Neutrophil (primary cell): ENCODE results near the gene DDN.

Experiments used
- H3K27ac ChIP-seq: fragments of 200-600 bp; sonication (generic); 2 replicates; pipeline ENCODE4 v1.5.1; 2016; ENCODE audit warnings: mild to moderate bottlenecking, moderate library complexity
- H3K27me3 ChIP-seq: fragments of 200-600 bp; sonication (generic); 2 replicates; pipeline ENCODE4 v1.6.0; 2016; ENCODE audit warnings: mild to moderate bottlenecking
- H3K36me3 ChIP-seq: fragments of 200-600 bp; sonication (generic); 2 replicates; pipeline ENCODE4 v1.5.1; 2017
- H3K4me1 ChIP-seq, 2 experiments: fragments of 200-600 bp in 1 of 2; sonication (generic) in 1 of 2; 1 replicate in 1 of 2; 2 replicates in 1 of 2; pipeline versions ENCODE4 v1.5.1 to v1.6.1; 2013 to 2016; ENCODE audit warnings: low read depth in 1 of 2, low read length in 1 of 2, mild to moderate bottlenecking in 1 of 2, moderate library complexity in 1 of 2; ENCODE audit not compliant: control insufficient read depth in 1 of 2, insufficient read depth in 1 of 2
- H3K4me3 ChIP-seq, 2 experiments: fragments of 200-600 bp in 1 of 2; sonication (generic) in 1 of 2; 1 replicate in 1 of 2; 2 replicates in 1 of 2; pipeline ENCODE4 v1.5.1; 2013 to 2016; ENCODE audit warnings: low read depth in 1 of 2, low read length in 1 of 2, mild to moderate bottlenecking in 1 of 2, moderate library complexity in 1 of 2
- H3K9me3 ChIP-seq: fragments of 200-600 bp; sonication (generic); 2 replicates; pipeline ENCODE4 v1.5.1; 2016
- CTCF ChIP-seq: fragments of 200-600 bp; sonication (generic); IDR thresholded peaks from 2 replicates; pipeline ENCODE4 v1.5.1; 2016; ENCODE audit warnings: antibody characterized with exemption

DDN gene

DNA sequence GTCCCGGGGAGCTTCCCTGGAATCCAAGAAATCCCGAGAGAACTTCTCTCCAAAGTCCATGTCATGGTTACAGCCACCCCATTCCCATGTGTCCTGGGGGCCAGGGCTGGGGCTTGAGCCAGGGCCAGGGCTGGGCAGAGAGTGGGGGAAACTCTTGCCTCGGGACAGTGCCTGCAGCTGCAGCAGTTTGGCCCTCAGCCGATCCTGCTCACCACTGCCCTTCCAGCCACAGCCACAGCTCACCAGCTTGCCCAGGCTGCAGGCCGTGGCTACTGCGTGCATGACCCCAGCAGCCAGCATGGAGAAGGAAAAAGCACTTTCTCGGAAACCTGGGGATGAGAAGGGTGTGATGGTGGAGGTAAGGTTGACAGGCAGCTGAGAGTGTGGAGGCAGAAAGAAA, 31.2 kb downstream of the DDN start:
- TF ChIP-seq CTCF, result no peak
- Histone ChIP-seq H3K9me3 (no peaks in the 10 kb centered on the region), H3K4me3 (no peak overlapping the region), H3K4me1 (peaks cover 14 to 23% of the 10 kb centered on the region in 2 experiments), H3K36me3 (no peaks in the 10 kb centered on the region), H3K27ac (no peak overlapping the region), H3K27me3 (peaks cover 91% of the 10 kb centered on the region)

- no peak for TF ChIP-seq CTCF
- H3K27me3 ChIP-seq, result peaks cover 88% of the 10 kb centered on the region
- H3K4me3 ChIP-seq, result no peak overlapping the region
- H3K9me3 ChIP-seq, result no peaks in the 10 kb centered on the region
- no peak overlapping the region for H3K27ac ChIP-seq
- no peaks in the 10 kb centered on the region for H3K36me3 ChIP-seq
- H3K4me1 ChIP-seq, result peaks cover 4 to 15% of the 10 kb centered on the region in 2 experiments
These were observed 32.8 kb downstream of the DDN start for GRCh38 chr12:48966177-48966895.

GRCh38 chr12:48965298-48965838, 33.8 kb downstream of the DDN start:
- TF ChIP-seq CTCF, result no peak
- no peaks in the 10 kb centered on the region for H3K36me3 ChIP-seq
- H3K9me3 ChIP-seq, result no peaks in the 10 kb centered on the region
- H3K27ac ChIP-seq, result no peak overlapping the region
- peaks cover 88% of the 10 kb centered on the region for H3K27me3 ChIP-seq
- H3K4me1 ChIP-seq, result peaks cover 2 to 11% of the 10 kb centered on the region in 2 experiments
- H3K4me3 ChIP-seq, result no peak overlapping the region

- H3K36me3 ChIP-seq, result no peaks in the 10 kb centered on the region
- peaks cover 12 to 13% of the 10 kb centered on the region in 2 experiments for H3K4me1 ChIP-seq
- peaks cover 67% of the 10 kb centered on the region for H3K27me3 ChIP-seq
- no peaks in the 10 kb centered on the region for H3K9me3 ChIP-seq
- no peak overlapping the region for H3K27ac ChIP-seq
- H3K4me3 ChIP-seq, result no peak overlapping the region
- TF ChIP-seq CTCF, result no peak
These were observed 37.4 kb downstream of the DDN start for GRCh38 chr12:48961801-48962200.

- peaks cover 63% of the 10 kb centered on the region for H3K27me3 ChIP-seq
- H3K4me1 ChIP-seq, result peaks cover 14 to 15% of the 10 kb centered on the region in 2 experiments
- H3K36me3 ChIP-seq, result no peaks in the 10 kb centered on the region
- H3K4me3 ChIP-seq, result no peak overlapping the region
- H3K9me3 ChIP-seq, result no peaks in the 10 kb centered on the region
- no peak overlapping the region for H3K27ac ChIP-seq
- no peak for TF ChIP-seq CTCF
These were observed 37.8 kb downstream of the DDN start for GRCh38 chr12:48961331-48961730.
